GM12865 (cell line): ENCODE results near the gene PYGB.

Experiments
- DNase-seq: peaks from one replicate; pipeline ENCODE4 v3.0.0; 2010; ENCODE audit warnings: low read depth
- H3K4me3 ChIP-seq: 2 replicates; pipeline ENCODE4 v1.5.1; 2011; ENCODE audit warnings: mild to moderate bottlenecking, low read depth, low read length, control low read depth
- CTCF ChIP-seq: IDR thresholded peaks from 2 replicates; pipeline ENCODE4 v1.5.1; 2011; ENCODE audit warnings: low read length, control low read depth, low read depth, inconsistent platforms; ENCODE audit not compliant: insufficient read depth; ENCODE audit errors: missing control alignments

PYGB gene

GRCh38 chr20:25282796-25283195 lies 34.9 kb downstream of the PYGB start:
- no peak overlapping the region for H3K4me3 ChIP-seq
- DNase-seq, result no peak

GRCh38 chr20:25283221-25283951 lies 35.5 kb downstream of the PYGB start:
- TF ChIP-seq CTCF, result no peak
- DNase-seq, result no peak
- H3K4me3 ChIP-seq, result no peak overlapping the region

More at GRCh38 chr20:25282796-25283195, 34.9 kb downstream of the PYGB start:
- no peak for TF ChIP-seq CTCF

- TF ChIP-seq CTCF, result no peak
- no peak overlapping the region for H3K4me3 ChIP-seq
- DNase-seq, result no peak
Measured at GRCh38 chr20:25284131-25284601, 36.3 kb downstream of the PYGB start.

GRCh38 chr20:25285091-25285647 lies 37.3 kb downstream of the PYGB start:
- no peak overlapping the region for H3K4me3 ChIP-seq
- DNase-seq, result no peak
- TF ChIP-seq CTCF, result no peak

- no peak for TF ChIP-seq CTCF
- no peak overlapping the region for H3K4me3 ChIP-seq
- no peak for DNase-seq
Measured at GRCh38 chr20:25285856-25286798, 38.2 kb downstream of the PYGB start.

GRCh38 chr20:25286917-25287316 lies 39.0 kb downstream of the PYGB start:
- H3K4me3 ChIP-seq, result no peak overlapping the region
- no peak for DNase-seq

More at GRCh38 chr20:25286917-25287316, 39.0 kb downstream of the PYGB start:
- TF ChIP-seq CTCF, result no peak
